ENCODE results near the gene FOXP1. TPM values are rescaled to one million over a fixed set of nuclear protein-coding genes. Genes with fewer than 3 reads are reported as not detected.
A peak's percentile ranks its signal among the peaks of the same experiment; 100 is the strongest.

FOXP1 gene
- polyA plus RNA-seq, 4 donors: 4.9 to 66.5 (median 15.3) TPM

GRCh38 chr3:71378509-71378908 lies 205.0 kb downstream of the FOXP1 start:
- WGBS, 3 donors: 95 to 98% (median 97%) methylated on average over 1 of the region's 1 CpG
- Histone ChIP-seq H3K27ac (ENCODE audit: low read depth in 1 of 3, low read length in 2 of 3) (no peak overlapping the region), H3K27me3 (ENCODE audit: control insufficient read depth in 3 of 3, insufficient read depth in 3 of 3, low read length in 3 of 3) (no peaks in the 10 kb centered on the region), H3K36me3 (ENCODE audit: control insufficient read depth in 3 of 3, insufficient read depth in 2 of 3, low read depth in 1 of 3, low read length in 3 of 3) (peaks cover 0 to 3% (median 0%) of the 10 kb centered on the region in 3 donors), H3K4me1 (ENCODE audit: control insufficient read depth in 3 of 3, insufficient read depth in 2 of 3, low read depth in 1 of 3, low read length in 2 of 3) (no peaks in the 10 kb centered on the region), H3K4me3 (ENCODE audit: low read depth in 1 of 3, low read length in 3 of 3) (no peak overlapping the region), H3K9me3 (ENCODE audit: control insufficient read depth in 2 of 2, insufficient read depth in 1 of 2, low read depth in 1 of 2, low read length in 1 of 2) (peaks cover 0 to 9% of the 10 kb centered on the region in 2 donors)
- DNase-seq: no peak
- FAIRE-seq: no peak

- Histone ChIP-seq H3K4me1 (ENCODE audit: control insufficient read depth in 3 of 3, insufficient read depth in 2 of 3, low read depth in 1 of 3, low read length in 2 of 3) (peaks cover 0 to 4% (median 0%) of the 10 kb centered on the region in 3 donors), H3K9me3 (ENCODE audit: control insufficient read depth in 2 of 2, insufficient read depth in 1 of 2, low read depth in 1 of 2, low read length in 1 of 2) (peaks cover 0 to 18% of the 10 kb centered on the region in 2 donors), H3K36me3 (ENCODE audit: control insufficient read depth in 3 of 3, insufficient read depth in 2 of 3, low read depth in 1 of 3, low read length in 3 of 3) (peaks cover 0 to 1% (median 0%) of the 10 kb centered on the region in 3 donors), H3K4me3 (ENCODE audit: low read depth in 1 of 3, low read length in 3 of 3) (no peak overlapping the region), H3K27me3 (ENCODE audit: control insufficient read depth in 3 of 3, insufficient read depth in 3 of 3, low read length in 3 of 3) (no peaks in the 10 kb centered on the region), H3K27ac (ENCODE audit: low read depth in 1 of 3, low read length in 2 of 3) (no peak overlapping the region)
- FAIRE-seq: no peak
- 91 to 97% (median 96%) methylated on average over 4 of the region's 4 CpGs for WGBS, 3 donors
- no peak for DNase-seq
Observed at GRCh38 chr3:71376911-71377310, 206.6 kb downstream of the FOXP1 start.

- Histone ChIP-seq H3K36me3 (ENCODE audit: control insufficient read depth in 3 of 3, insufficient read depth in 2 of 3, low read depth in 1 of 3, low read length in 3 of 3) (no peaks in the 10 kb centered on the region), H3K9me3 (ENCODE audit: control insufficient read depth in 2 of 2, insufficient read depth in 1 of 2, low read depth in 1 of 2, low read length in 1 of 2) (peaks cover 0 to 18% of the 10 kb centered on the region in 2 donors), H3K4me3 (ENCODE audit: low read depth in 1 of 3, low read length in 3 of 3) (no peak overlapping the region), H3K4me1 (ENCODE audit: control insufficient read depth in 3 of 3, insufficient read depth in 2 of 3, low read depth in 1 of 3, low read length in 2 of 3) (peaks cover 0 to 7% (median 0%) of the 10 kb centered on the region in 3 donors), H3K27ac (ENCODE audit: low read depth in 1 of 3, low read length in 2 of 3) (no peak overlapping the region), H3K27me3 (ENCODE audit: control insufficient read depth in 3 of 3, insufficient read depth in 3 of 3, low read length in 3 of 3) (no peaks in the 10 kb centered on the region)
- DNase-seq: no peak
- FAIRE-seq: no peak
- WGBS, 3 donors: 78 to 92% (median 89%) methylated on average over 5 of the region's 5 CpGs
Observed at GRCh38 chr3:71376503-71376902, 207.0 kb downstream of the FOXP1 start.

GRCh38 chr3:71374582-71374981 lies 208.9 kb downstream of the FOXP1 start:
- Histone ChIP-seq H3K27me3 (ENCODE audit: control insufficient read depth in 3 of 3, insufficient read depth in 3 of 3, low read length in 3 of 3) (no peaks in the 10 kb centered on the region), H3K4me1 (ENCODE audit: control insufficient read depth in 3 of 3, insufficient read depth in 2 of 3, low read depth in 1 of 3, low read length in 2 of 3) (peaks cover 0 to 13% (median 5%) of the 10 kb centered on the region in 3 donors), H3K27ac (ENCODE audit: low read depth in 1 of 3, low read length in 2 of 3) (no peak overlapping the region), H3K9me3 (ENCODE audit: control insufficient read depth in 2 of 2, insufficient read depth in 1 of 2, low read depth in 1 of 2, low read length in 1 of 2) (peaks cover 0 to 15% of the 10 kb centered on the region in 2 donors), H3K4me3 (ENCODE audit: low read depth in 1 of 3, low read length in 3 of 3) (no peak overlapping the region), H3K36me3 (ENCODE audit: control insufficient read depth in 3 of 3, insufficient read depth in 2 of 3, low read depth in 1 of 3, low read length in 3 of 3) (peaks cover 0 to 7% (median 0%) of the 10 kb centered on the region in 3 donors)
- FAIRE-seq (no peak), DNase-seq (no peak)

GRCh38 chr3:71372911-71373637 lies 210.5 kb downstream of the FOXP1 start:
- Histone ChIP-seq H3K36me3 (ENCODE audit: control insufficient read depth in 3 of 3, insufficient read depth in 2 of 3, low read depth in 1 of 3, low read length in 3 of 3) (peaks cover 0 to 7% (median 0%) of the 10 kb centered on the region in 3 donors), H3K9me3 (ENCODE audit: control insufficient read depth in 2 of 2, insufficient read depth in 1 of 2, low read depth in 1 of 2, low read length in 1 of 2) (peaks cover 0 to 15% of the 10 kb centered on the region in 2 donors), H3K4me3 (ENCODE audit: low read depth in 1 of 3, low read length in 3 of 3) (no peak overlapping the region), H3K27me3 (ENCODE audit: control insufficient read depth in 3 of 3, insufficient read depth in 3 of 3, low read length in 3 of 3) (no peaks in the 10 kb centered on the region), H3K4me1 (ENCODE audit: control insufficient read depth in 3 of 3, insufficient read depth in 2 of 3, low read depth in 1 of 3, low read length in 2 of 3) (peaks cover 0 to 13% (median 5%) of the 10 kb centered on the region in 3 donors), H3K27ac (ENCODE audit: low read depth in 1 of 3, low read length in 2 of 3) (peak overlapping the region in 2 of 3 donors; percentile 7 to 48)
- FAIRE-seq: no peak
- 83 to 95% (median 93%) methylated on average over 6 of the region's 6 CpGs for WGBS, 3 donors
- no peak for DNase-seq

- H3K4me1 ChIP-seq (ENCODE audit: control insufficient read depth in 3 of 3, insufficient read depth in 2 of 3, low read depth in 1 of 3, low read length in 2 of 3): peaks cover 0 to 13% (median 5%) of the 10 kb centered on the region in 3 donors
- no peaks in the 10 kb centered on the region for H3K27me3 ChIP-seq (ENCODE audit: control insufficient read depth in 3 of 3, insufficient read depth in 3 of 3, low read length in 3 of 3)
- H3K36me3 ChIP-seq (ENCODE audit: control insufficient read depth in 3 of 3, insufficient read depth in 2 of 3, low read depth in 1 of 3, low read length in 3 of 3): peaks cover 0 to 7% (median 0%) of the 10 kb centered on the region in 3 donors
- DNase-seq (peak; percentile 87 to 96), FAIRE-seq (no peak)
- peak overlapping the region; percentile 28 to 63 (median 57) for H3K27ac ChIP-seq (ENCODE audit: low read depth in 1 of 3, low read length in 2 of 3)
- WGBS, 3 donors: 58 to 81% (median 65%) methylated on average over 11 of the region's 11 CpGs
- H3K9me3 ChIP-seq (ENCODE audit: control insufficient read depth in 2 of 2, insufficient read depth in 1 of 2, low read depth in 1 of 2, low read length in 1 of 2): peaks cover 0 to 15% of the 10 kb centered on the region in 2 donors
- no peak overlapping the region for H3K4me3 ChIP-seq (ENCODE audit: low read depth in 1 of 3, low read length in 3 of 3)
Observed at GRCh38 chr3:71372241-71372768, 211.2 kb downstream of the FOXP1 start.

- peak overlapping the region in 2 of 3 donors; percentile 57 to 63 for H3K27ac ChIP-seq (ENCODE audit: low read depth in 1 of 3, low read length in 2 of 3)
- DNase-seq (no peak), FAIRE-seq (no peak)
- H3K4me3 ChIP-seq (ENCODE audit: low read depth in 1 of 3, low read length in 3 of 3): no peak overlapping the region
- H3K27me3 ChIP-seq (ENCODE audit: control insufficient read depth in 3 of 3, insufficient read depth in 3 of 3, low read length in 3 of 3): no peaks in the 10 kb centered on the region
- WGBS, 3 donors: 92 to 96% (median 93%) methylated on average over 6 of the region's 6 CpGs
- peaks cover 0 to 13% (median 5%) of the 10 kb centered on the region in 3 donors for H3K4me1 ChIP-seq (ENCODE audit: control insufficient read depth in 3 of 3, insufficient read depth in 2 of 3, low read depth in 1 of 3, low read length in 2 of 3)
- H3K36me3 ChIP-seq (ENCODE audit: control insufficient read depth in 3 of 3, insufficient read depth in 2 of 3, low read depth in 1 of 3, low read length in 3 of 3): peaks cover 0 to 9% (median 0%) of the 10 kb centered on the region in 3 donors
- peaks cover 0 to 15% of the 10 kb centered on the region in 2 donors for H3K9me3 ChIP-seq (ENCODE audit: control insufficient read depth in 2 of 2, insufficient read depth in 1 of 2, low read depth in 1 of 2, low read length in 1 of 2)
Observed at GRCh38 chr3:71371282-71371681, 212.2 kb downstream of the FOXP1 start.

- H3K36me3 ChIP-seq (ENCODE audit: control insufficient read depth in 3 of 3, insufficient read depth in 2 of 3, low read depth in 1 of 3, low read length in 3 of 3): peaks cover 0 to 9% (median 0%) of the 10 kb centered on the region in 3 donors
- DNase-seq: peak in 1 of 2 donors; percentile 66
- no peak overlapping the region for H3K4me3 ChIP-seq (ENCODE audit: low read depth in 1 of 3, low read length in 3 of 3)
- H3K4me1 ChIP-seq (ENCODE audit: control insufficient read depth in 3 of 3, insufficient read depth in 2 of 3, low read depth in 1 of 3, low read length in 2 of 3): peaks cover 0 to 13% (median 5%) of the 10 kb centered on the region in 3 donors
- 80 to 94% (median 91%) methylated on average over 5 of the region's 5 CpGs for WGBS, 3 donors
- FAIRE-seq: no peak
- peaks cover 0 to 15% of the 10 kb centered on the region in 2 donors for H3K9me3 ChIP-seq (ENCODE audit: control insufficient read depth in 2 of 2, insufficient read depth in 1 of 2, low read depth in 1 of 2, low read length in 1 of 2)
- H3K27ac ChIP-seq (ENCODE audit: low read depth in 1 of 3, low read length in 2 of 3): peak overlapping the region in 1 of 3 donors; percentile 3
- H3K27me3 ChIP-seq (ENCODE audit: control insufficient read depth in 3 of 3, insufficient read depth in 3 of 3, low read length in 3 of 3): no peaks in the 10 kb centered on the region
Observed at GRCh38 chr3:71370467-71370866, 213.1 kb downstream of the FOXP1 start.

All from small intestine (tissue), 7 donors.